OCI-LY7 (cell line): ENCODE results near the gene TRMT44.

ENCODE experiments used
- CTCF ChIP-seq: fragments of 200-600 bp; sonication (generic); conservative IDR thresholded peaks from 2 replicates; pipeline ENCODE4 v1.5.1; 2014; ENCODE audit warnings: mild to moderate bottlenecking, antibody characterized with exemption, low read length, moderate library complexity, mixed read lengths
- EZH2phosphoT487 ChIP-seq: fragments of 200-600 bp; sonication (generic); IDR thresholded peaks from 2 replicates; pipeline ENCODE4 v1.6.1; 2018; ENCODE audit warnings: low read depth, borderline replicate concordance, mild to moderate bottlenecking, mixed run types, antibody characterized with exemption, low read length, moderate library complexity, mixed read lengths

DNA sequence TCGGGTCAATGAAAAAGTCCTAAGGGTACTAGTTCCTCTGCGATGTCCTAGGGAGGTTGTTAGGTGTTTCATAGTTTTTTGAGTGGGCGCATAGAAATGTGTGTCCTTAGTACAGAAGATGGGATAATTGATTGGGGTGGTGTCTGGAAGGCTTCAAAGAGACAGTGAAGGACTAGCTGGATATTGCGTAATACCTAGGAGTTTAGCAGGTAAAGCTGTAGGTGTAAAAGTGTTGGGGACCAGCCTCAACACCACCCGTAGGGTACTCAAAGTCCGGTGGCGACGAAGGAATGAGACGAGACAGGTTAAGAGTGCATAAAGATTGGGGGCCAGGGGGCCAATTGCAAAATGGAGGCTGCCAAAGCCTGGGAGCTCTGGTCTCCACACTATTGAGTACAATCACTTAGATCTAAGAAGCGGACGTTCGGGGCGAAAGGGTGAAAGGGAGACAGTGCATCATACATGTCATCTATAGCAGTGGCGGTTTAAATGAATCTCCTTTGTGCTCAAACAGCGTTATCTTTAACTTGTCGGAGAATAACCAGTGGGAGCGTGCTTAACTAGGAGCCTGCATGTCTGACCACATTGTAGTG lies 1.0 kb downstream of the TRMT44 start:
- TF ChIP-seq CTCF (no peak), EZH2phosphoT487 (no peak)
